Panc1 (cell line): ENCODE results near the gene DBX2. TPM values are rescaled to one million over a fixed set of nuclear protein-coding genes. Genes with fewer than 3 reads are reported as not detected.

Experiments used
- ATAC-seq: fragments of 200-7000 bp; cut with Tn5 transposase; 2 replicates; pipeline ENCODE4 v1.9.1; 2020; ENCODE audit warnings: mild to moderate bottlenecking, moderate library complexity
- BruUV-seq: library from RNA; stranded (reverse); fragments of 400-500 nt; replicated peaks from 2 replicates; lab custom pipeline; 2021; lab: Mats Ljungman, UMichigan
- CTCF ChIA-PET: fragments of 300-600 bp; sonication (Branson Sonifier 250); formaldehyde crosslinking; loops from one replicate; lab custom pipeline; 2022; ENCODE audit warnings: antibody characterized with exemption; lab: Charles Lee
- POLR2A ChIA-PET: fragments of 300-600 bp; sonication (Branson Sonifier 250); formaldehyde crosslinking; loops from one replicate; lab custom pipeline; 2022; ENCODE audit warnings: antibody characterized with exemption; lab: Charles Lee
- DNase-seq: peaks from one replicate; pipeline ENCODE4 v3.0.0-alpha.2; 2010; ENCODE audit warnings: low read depth, low spot score
- H3K27ac ChIP-seq: 2 replicates; pipeline ENCODE4 v1.5.1; 2011; ENCODE audit warnings: mild to moderate bottlenecking, low read length, inconsistent platforms
- H3K27me3 ChIP-seq: fragments of 200-500 bp; sonication (Bioruptor generic); 2 replicates; pipeline ENCODE4 v1.6.0; 2014; ENCODE audit warnings: low read length, inconsistent platforms; ENCODE audit not compliant: control insufficient read depth, insufficient read depth
- H3K36me3 ChIP-seq: fragments of 200-500 bp; sonication (Bioruptor generic); 2 replicates; pipeline ENCODE4 v1.5.1; 2014; ENCODE audit warnings: inconsistent platforms, mild to moderate bottlenecking, low read length, moderate library complexity; ENCODE audit not compliant: control insufficient read depth, insufficient read depth
- H3K4me1 ChIP-seq: 2 replicates; pipeline ENCODE4 v1.5.1; 2011; ENCODE audit warnings: inconsistent platforms, mild to moderate bottlenecking, low read length, moderate library complexity; ENCODE audit not compliant: control insufficient read depth, insufficient read depth
- H3K4me3 ChIP-seq, 2 experiments: 2 replicates each; pipeline ENCODE4 v1.5.1; 2011 to 2012; ENCODE audit warnings: low read depth in 2 of 2, low read length in 2 of 2, mild to moderate bottlenecking in 2 of 2, inconsistent platforms in 1 of 2, moderate library complexity in 1 of 2
- H3K9me3 ChIP-seq: fragments of 200-500 bp; sonication (Bioruptor generic); 2 replicates; pipeline ENCODE4 v1.5.1; 2014; ENCODE audit warnings: low read depth, mild to moderate bottlenecking, inconsistent platforms, low read length, moderate library complexity; ENCODE audit not compliant: control insufficient read depth, insufficient read depth
- POLR2AphosphoS5 ChIP-seq: IDR thresholded peaks from 2 replicates; pipeline ENCODE4 v1.6.1; 2012; ENCODE audit warnings: mild to moderate bottlenecking, low read depth, low read length, moderate library complexity
- SIN3A ChIP-seq: IDR thresholded peaks from 2 replicates; pipeline ENCODE4 v1.6.1; 2012; ENCODE audit warnings: low read depth, mild to moderate bottlenecking, low read length, moderate library complexity, borderline replicate concordance; ENCODE audit not compliant: insufficient read depth
- TCF7L2 ChIP-seq: IDR thresholded peaks from 2 replicates; pipeline ENCODE4 v1.6.1; 2011; ENCODE audit warnings: mild to moderate bottlenecking, low read depth, low read length, inconsistent platforms
- in situ Hi-C: cut with HindIII; loops from 2 replicates; pipeline ENCODE4 v1.10.0; 2016; ENCODE audit warnings: low sequenced_read_pairs, low pct_unique_long_range_greater_than_20kb
- intact Hi-C: fragments of 100-400 bp; cut with micrococcal nuclease; formaldehyde crosslinking; loops from one replicate; pipeline ENCODE4 v1.10.0; 2022; ENCODE audit not compliant: unreplicated experiment
- total RNA-seq: library from RNA; stranded (reverse); gene quantifications from one replicate; pipeline ENCODE4 v1.2.1, GENCODE V29; 2021; ENCODE audit not compliant: unreplicated experiment
- TF ChIP-seq, protein P1 (sequence below), 2 experiments: IDR thresholded peaks; 2 replicates each; pipeline ENCODE4 v1.6.1; 2011 to 2012; ENCODE audit warnings: low read depth in 2 of 2, control low read depth in 1 of 2, low read length in 1 of 2, mild to moderate bottlenecking in 1 of 2, moderate library complexity in 1 of 2; ENCODE audit not compliant: insufficient read depth in 1 of 2
- TF ChIP-seq, protein P2 (sequence below): fragments of 450-650 bp; IDR thresholded peaks from 2 replicates; pipeline ENCODE4 v1.5.1; 2017; ENCODE audit warnings: mild to moderate bottlenecking

The DBX2 gene
- total RNA-seq, 1 experiment from 2014 or later = not detected

DNA sequence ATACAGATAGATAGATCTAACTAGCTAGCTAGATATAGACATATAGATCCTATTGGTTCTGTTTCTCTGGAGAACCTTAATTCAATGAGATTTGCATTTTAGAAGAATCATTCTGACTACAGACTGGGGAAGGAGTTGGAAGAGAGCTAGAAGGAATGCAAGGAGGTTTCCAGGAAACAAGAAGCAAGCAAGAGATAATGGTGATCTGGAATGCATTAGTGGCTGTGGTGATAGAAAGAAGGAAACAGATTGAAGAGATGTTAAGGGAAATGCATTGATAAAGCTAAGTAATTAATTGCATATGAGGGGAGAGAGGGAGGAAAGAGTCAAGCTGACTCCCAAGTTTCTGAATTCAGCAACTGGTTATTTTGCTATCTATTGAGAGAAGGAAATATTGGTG is 42.7 kb downstream of the DBX2 start:
- BruUV-seq = no TSS peak

DNA sequence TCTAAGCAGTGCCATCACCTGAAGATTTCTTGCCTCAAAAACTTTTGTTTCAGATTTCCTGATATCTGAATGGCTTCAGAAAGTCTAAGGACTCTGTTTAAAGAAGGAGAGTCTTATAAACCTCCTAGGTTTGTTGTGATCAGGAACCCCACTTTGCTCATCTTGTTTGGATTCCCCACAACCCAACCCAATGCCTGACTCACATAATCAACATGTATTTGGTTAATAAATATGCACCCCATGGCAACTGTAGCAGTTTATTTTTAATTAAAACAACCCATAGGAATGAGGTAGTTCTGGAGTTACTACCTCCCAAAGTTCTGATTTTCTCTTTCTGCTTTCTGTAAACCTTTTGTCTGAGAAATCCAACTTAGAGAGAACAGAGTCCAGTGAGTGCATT is 51.5 kb downstream of the DBX2 start:
- Histone ChIP-seq H3K36me3 (no peaks in the 10 kb centered on the region), H3K27ac (no peak overlapping the region), H3K4me3 (no peak overlapping the region), H3K9me3 (no peaks in the 10 kb centered on the region), H3K4me1 (no peaks in the 10 kb centered on the region), H3K27me3 (no peaks in the 10 kb centered on the region)
- BruUV-seq = no TSS peak
- ChIA-PET POLR2A (no interaction called here), CTCF (no interaction called here)
- TF ChIP-seq TCF7L2 (no peak), SIN3A (no peak), POLR2AphosphoS5 (no peak)
- TF ChIP-seq, protein P1, sequence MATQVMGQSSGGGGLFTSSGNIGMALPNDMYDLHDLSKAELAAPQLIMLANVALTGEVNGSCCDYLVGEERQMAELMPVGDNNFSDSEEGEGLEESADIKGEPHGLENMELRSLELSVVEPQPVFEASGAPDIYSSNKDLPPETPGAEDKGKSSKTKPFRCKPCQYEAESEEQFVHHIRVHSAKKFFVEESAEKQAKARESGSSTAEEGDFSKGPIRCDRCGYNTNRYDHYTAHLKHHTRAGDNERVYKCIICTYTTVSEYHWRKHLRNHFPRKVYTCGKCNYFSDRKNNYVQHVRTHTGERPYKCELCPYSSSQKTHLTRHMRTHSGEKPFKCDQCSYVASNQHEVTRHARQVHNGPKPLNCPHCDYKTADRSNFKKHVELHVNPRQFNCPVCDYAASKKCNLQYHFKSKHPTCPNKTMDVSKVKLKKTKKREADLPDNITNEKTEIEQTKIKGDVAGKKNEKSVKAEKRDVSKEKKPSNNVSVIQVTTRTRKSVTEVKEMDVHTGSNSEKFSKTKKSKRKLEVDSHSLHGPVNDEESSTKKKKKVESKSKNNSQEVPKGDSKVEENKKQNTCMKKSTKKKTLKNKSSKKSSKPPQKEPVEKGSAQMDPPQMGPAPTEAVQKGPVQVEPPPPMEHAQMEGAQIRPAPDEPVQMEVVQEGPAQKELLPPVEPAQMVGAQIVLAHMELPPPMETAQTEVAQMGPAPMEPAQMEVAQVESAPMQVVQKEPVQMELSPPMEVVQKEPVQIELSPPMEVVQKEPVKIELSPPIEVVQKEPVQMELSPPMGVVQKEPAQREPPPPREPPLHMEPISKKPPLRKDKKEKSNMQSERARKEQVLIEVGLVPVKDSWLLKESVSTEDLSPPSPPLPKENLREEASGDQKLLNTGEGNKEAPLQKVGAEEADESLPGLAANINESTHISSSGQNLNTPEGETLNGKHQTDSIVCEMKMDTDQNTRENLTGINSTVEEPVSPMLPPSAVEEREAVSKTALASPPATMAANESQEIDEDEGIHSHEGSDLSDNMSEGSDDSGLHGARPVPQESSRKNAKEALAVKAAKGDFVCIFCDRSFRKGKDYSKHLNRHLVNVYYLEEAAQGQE (IDR thresholded peaks at IDR 0.05; ENCODE audit: insufficient read depth in 1 of 2, low read depth in 2 of 2, low read length in 1 of 2) = no peak
- TF ChIP-seq, protein P2, sequence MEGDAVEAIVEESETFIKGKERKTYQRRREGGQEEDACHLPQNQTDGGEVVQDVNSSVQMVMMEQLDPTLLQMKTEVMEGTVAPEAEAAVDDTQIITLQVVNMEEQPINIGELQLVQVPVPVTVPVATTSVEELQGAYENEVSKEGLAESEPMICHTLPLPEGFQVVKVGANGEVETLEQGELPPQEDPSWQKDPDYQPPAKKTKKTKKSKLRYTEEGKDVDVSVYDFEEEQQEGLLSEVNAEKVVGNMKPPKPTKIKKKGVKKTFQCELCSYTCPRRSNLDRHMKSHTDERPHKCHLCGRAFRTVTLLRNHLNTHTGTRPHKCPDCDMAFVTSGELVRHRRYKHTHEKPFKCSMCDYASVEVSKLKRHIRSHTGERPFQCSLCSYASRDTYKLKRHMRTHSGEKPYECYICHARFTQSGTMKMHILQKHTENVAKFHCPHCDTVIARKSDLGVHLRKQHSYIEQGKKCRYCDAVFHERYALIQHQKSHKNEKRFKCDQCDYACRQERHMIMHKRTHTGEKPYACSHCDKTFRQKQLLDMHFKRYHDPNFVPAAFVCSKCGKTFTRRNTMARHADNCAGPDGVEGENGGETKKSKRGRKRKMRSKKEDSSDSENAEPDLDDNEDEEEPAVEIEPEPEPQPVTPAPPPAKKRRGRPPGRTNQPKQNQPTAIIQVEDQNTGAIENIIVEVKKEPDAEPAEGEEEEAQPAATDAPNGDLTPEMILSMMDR = no peak
- ATAC-seq (no peak), DNase-seq (no peak)
- in situ Hi-C loops (no loop called here), intact Hi-C loops (no loop called here)

More for the DNA sequence above, 42.7 kb downstream of the DBX2 start:
- H3K27ac ChIP-seq = no peak overlapping the region
- H3K27me3 ChIP-seq = no peaks in the 10 kb centered on the region
- H3K36me3 ChIP-seq = no peaks in the 10 kb centered on the region
- H3K4me1 ChIP-seq = no peaks in the 10 kb centered on the region
- intact Hi-C loops (no loop called here), in situ Hi-C loops (no loop called here)
- ChIA-PET POLR2A (no interaction called here), CTCF (no interaction called here)
- no peak for ATAC-seq
- no peaks in the 10 kb centered on the region for H3K9me3 ChIP-seq
- no peak for DNase-seq
- no peak overlapping the region for H3K4me3 ChIP-seq
- TF ChIP-seq, protein P1 (IDR thresholded peaks at IDR 0.05; ENCODE audit: insufficient read depth in 1 of 2, low read depth in 2 of 2, low read length in 1 of 2) = no peak
- TF ChIP-seq SIN3A (no peak), TCF7L2 (no peak), POLR2AphosphoS5 (no peak)
- TF ChIP-seq, protein P2 = no peak
